ENCODE data around the gene KCNQ1.

The KCNQ1 gene

DNA sequence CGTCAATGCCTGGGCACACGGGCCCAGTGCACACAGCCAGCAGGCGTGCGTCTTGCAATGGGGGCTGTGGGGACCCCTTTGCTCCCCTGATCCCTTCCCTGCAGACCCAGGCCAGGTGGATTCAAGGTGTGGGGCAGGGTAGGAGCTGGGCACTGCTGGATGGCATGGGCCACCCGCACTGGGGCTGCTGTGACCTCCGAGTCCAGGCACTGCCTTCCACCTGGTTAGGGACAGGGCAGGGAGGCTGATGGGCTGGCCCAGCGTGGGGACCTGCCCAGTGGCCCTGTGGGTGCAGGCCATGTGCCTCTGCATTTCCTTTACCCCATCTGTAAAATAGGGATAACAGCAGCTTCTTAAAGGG is 22.9 kb downstream of the KCNQ1 start:
- TF ChIP-seq, protein P1, sequence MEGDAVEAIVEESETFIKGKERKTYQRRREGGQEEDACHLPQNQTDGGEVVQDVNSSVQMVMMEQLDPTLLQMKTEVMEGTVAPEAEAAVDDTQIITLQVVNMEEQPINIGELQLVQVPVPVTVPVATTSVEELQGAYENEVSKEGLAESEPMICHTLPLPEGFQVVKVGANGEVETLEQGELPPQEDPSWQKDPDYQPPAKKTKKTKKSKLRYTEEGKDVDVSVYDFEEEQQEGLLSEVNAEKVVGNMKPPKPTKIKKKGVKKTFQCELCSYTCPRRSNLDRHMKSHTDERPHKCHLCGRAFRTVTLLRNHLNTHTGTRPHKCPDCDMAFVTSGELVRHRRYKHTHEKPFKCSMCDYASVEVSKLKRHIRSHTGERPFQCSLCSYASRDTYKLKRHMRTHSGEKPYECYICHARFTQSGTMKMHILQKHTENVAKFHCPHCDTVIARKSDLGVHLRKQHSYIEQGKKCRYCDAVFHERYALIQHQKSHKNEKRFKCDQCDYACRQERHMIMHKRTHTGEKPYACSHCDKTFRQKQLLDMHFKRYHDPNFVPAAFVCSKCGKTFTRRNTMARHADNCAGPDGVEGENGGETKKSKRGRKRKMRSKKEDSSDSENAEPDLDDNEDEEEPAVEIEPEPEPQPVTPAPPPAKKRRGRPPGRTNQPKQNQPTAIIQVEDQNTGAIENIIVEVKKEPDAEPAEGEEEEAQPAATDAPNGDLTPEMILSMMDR (IDR thresholded peaks at IDR 0.05): no peak

DNA sequence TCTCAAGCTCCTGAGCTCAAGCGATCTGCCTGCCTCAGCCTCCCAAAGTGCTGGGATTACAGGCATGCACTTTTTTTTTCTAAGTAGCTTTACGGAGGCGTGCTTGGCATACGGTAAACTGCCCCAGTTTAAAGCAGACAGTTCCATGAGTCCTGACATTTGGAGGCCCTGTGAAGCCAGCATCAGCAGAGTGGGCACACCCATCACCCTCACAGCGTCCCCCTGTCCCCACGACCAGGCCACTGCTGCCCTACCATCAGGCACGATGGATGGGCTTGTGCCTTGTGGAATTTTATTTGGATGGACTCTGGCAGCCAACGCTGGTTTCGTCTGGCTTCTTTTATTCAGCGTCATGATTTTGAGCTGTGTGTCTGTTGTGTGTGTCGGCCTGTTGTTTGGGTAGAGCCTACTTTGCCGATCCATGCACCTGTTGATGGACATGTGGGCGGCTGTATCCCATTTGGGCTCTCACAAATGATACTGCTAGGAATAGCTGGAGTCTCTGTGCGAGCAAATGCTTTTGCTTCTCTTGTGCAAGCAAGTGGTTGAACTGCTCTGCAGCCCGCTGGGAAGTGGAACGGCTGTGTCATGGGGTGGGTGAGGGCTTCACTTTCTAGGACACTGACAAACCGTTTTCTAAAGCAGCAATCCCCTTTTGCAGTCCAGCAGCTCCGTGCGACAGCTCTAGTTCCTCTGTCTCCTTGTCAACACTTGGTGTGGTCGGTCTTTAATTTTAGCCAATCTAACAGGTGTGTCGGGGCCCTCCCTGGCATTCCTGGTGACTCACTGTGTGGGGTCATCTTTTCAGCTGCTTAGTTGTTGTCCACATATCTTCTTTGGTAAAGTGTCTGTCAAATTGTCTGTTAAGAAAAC is 23.8 kb downstream of the KCNQ1 start:
- TF ChIP-seq, protein P1 (IDR thresholded peaks at IDR 0.05): no peak

DNA sequence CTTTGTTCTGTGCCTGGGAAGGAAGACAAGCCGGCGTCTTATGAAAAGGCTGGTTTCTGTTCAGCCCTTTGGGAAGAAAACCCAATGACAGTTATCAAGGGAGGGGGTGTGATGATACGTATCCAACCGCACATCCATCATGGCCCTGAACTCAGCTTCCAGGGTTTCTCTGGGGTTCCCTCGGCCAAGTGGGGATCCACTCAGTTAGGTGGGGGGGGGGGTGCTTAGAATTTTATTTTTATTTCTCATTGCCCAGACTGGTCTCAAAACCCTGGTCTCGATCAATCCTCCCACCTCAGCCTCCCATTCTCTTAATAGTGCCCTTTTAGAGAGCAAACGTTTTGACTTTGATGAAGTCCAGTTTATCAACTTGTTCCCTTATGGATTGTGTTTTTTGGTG is 25.7 kb downstream of the KCNQ1 start:
- TF ChIP-seq, protein P1 (IDR thresholded peaks at IDR 0.05): no peak

DNA sequence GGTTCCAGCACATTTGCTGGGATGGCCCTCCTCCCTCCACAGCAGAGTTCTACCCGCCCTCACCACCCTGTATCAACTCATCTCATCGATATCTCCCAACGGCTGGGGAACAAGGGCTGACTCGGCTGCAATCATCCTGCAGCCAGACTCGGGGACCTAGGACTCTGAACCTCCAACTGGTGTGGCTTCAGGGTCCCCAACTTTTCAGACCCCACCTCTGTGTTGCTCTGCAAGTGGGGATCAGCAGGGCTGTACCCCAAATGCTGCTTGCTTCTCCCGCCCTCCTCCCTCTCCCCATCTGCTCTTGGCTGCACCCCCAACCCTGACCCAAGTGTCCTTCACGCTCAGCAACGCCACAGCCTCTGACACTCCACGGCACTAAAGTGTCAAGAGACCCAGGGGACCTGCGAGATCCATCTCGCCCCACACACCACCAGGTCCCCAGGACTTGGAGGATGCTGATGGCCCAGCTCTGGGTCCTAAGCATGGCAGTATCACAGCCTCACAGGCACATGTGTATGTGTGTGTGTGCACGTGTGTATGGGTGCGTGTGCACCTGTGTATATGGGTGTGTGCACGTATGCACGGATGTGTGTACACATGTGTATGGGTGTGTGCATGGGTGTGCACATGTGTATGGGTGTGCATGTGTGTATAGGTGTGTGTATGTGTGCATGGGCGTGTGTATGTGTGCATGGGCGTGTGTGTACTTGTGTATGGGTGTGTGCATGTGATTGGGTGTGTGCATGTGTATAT is 26.4 kb downstream of the KCNQ1 start:
- TF ChIP-seq, protein P1 (IDR thresholded peaks at IDR 0.05): no peak

DNA sequence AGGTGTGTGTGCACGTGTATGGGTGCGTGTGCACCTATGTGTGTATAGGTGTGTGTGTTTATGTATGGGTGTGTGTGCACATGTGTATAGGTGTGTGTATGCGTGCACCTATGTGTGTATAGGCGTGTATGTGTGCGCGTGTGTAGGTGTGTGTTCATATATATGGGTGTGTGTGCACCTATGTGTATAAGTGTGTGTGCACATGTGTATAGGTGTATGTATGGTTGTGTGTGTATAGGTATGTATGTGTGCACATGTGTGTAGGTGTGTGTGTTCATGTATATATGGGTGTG is 26.9 kb downstream of the KCNQ1 start:
- TF ChIP-seq, protein P1 (IDR thresholded peaks at IDR 0.05): no peak

DNA sequence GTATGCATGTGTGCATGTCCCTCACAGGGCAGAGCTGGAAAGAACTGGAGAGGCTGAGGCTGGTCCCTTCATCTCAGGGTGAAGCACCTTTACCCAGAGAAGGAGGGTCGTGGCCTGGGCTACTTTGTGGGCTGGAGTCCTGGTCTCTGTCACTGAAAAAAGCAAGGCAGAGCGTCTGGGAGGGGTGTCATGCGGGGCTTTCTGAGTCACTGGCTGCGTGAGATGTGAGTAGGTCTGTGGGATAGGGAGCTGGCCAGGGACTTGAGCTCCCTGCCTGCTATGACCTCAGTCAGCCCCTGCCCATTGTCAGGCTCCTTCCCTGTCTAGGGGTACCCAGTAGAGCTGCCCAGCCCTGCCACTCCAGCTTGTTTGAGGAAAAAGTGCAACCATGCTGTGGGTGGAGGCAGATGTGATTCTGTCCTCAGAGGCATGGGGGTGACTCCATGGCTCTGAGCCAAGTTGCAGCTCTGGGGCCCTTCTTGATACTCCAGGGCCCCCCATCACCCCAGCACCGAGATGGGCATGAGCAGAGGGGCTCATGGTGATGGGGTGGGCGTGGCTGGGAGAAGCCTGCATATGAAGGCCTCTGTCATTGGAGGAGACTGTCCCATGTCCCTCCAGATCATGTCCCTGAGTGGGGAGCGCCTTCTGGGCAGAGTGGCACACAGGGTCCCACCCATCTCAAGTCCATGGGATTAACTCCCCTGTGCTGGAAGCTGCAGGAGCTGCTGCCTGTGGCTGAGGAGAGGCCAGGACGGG is 27.8 kb downstream of the KCNQ1 start:
- TF ChIP-seq, protein P1 (IDR thresholded peaks at IDR 0.05): no peak

DNA sequence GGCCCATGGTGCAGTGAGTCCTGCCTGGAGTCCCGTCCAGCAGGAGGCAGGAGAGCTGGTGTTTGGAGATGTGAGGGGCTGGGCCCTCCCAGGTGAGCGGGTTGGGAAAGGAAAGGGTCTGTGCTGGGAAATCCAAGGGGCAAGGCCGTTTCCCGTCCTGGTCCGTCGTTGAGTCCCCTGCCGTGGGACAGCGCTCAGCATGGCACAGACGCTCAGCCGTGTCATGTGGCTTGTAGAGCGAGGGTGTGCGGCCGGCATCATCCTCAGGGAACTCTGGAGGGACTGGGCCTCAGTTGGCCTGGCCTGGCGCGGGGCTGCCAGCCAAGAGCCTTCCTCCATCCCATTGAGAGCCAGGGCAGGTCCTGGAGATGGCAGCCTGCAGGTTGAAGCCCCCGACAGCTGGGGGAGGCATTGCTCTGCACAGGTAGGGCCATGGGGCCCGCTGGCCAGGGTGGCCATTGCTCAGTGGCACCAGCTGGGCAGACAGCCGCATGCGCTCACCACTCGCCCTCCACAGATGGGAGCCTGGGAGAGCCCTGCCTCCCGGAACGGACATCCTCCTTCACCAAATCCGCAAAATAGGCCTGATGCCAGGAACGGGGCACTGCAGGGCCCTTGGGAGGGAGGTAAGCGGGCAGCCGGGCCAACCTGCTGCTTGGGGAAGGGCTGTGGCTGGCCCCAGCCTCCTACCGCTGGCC is 28.7 kb downstream of the KCNQ1 start:
- TF ChIP-seq, protein P1 (IDR thresholded peaks at IDR 0.05): no peak
